Measurements from ENCODE around the gene ADAM10.

GRCh38 chr15:58755350-58755749 lies 5.8 kb upstream of the ADAM10 start:
- TF ChIP-seq ZNF707 (tag by site-specific recombination; IDR thresholded peaks at IDR 0.05) (no peak), ZNF600 (tag by site-specific recombination; IDR thresholded peaks at IDR 0.05) (no peak), TCF7L2 (IDR thresholded peaks at IDR 0.05; ENCODE audit: borderline replicate concordance, low read depth, low read length) (no peak), ZNF274 (IDR thresholded peaks at IDR 0.05; ENCODE audit: low read length) (no peak), ZNF274 (tag by site-specific recombination; IDR thresholded peaks at IDR 0.05; ENCODE audit: borderline replicate concordance) (no peak), PATZ1 (tag by site-specific recombination; IDR thresholded peaks at IDR 0.05) (no peak), SETDB1 (IDR thresholded peaks at IDR 0.05; ENCODE audit: insufficient read length, low read length) (no peak), ZNF19 (tag by site-specific recombination; IDR thresholded peaks at IDR 0.05; ENCODE audit: low read depth) (no peak), MZF1 (tag by site-specific recombination; IDR thresholded peaks at IDR 0.05; ENCODE audit: borderline replicate concordance) (no peak)
- TF ChIP-seq, protein P1, sequence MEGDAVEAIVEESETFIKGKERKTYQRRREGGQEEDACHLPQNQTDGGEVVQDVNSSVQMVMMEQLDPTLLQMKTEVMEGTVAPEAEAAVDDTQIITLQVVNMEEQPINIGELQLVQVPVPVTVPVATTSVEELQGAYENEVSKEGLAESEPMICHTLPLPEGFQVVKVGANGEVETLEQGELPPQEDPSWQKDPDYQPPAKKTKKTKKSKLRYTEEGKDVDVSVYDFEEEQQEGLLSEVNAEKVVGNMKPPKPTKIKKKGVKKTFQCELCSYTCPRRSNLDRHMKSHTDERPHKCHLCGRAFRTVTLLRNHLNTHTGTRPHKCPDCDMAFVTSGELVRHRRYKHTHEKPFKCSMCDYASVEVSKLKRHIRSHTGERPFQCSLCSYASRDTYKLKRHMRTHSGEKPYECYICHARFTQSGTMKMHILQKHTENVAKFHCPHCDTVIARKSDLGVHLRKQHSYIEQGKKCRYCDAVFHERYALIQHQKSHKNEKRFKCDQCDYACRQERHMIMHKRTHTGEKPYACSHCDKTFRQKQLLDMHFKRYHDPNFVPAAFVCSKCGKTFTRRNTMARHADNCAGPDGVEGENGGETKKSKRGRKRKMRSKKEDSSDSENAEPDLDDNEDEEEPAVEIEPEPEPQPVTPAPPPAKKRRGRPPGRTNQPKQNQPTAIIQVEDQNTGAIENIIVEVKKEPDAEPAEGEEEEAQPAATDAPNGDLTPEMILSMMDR (tag by site-specific recombination; IDR thresholded peaks at IDR 0.05) = no peak
- TF ChIP-seq, protein P2, sequence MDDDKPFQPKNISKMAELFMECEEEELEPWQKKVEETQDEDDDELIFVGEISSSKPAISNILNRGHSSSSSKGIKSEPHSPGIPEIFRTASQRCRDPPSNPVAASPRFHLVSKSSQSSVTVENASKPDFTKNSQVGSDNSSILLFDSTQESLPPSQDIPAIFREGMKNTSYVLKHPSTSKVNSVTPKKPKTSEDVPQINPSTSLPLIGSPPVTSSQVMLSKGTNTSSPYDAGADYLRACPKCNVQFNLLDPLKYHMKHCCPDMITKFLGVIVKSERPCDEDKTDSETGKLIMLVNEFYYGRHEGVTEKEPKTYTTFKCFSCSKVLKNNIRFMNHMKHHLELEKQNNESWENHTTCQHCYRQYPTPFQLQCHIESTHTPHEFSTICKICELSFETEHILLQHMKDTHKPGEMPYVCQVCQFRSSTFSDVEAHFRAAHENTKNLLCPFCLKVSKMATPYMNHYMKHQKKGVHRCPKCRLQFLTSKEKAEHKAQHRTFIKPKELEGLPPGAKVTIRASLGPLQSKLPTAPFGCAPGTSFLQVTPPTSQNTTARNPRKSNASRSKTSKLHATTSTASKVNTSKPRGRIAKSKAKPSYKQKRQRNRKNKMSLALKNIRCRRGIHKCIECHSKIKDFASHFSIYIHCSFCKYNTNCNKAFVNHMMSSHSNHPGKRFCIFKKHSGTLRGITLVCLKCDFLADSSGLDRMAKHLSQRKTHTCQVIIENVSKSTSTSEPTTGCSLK (tag by site-specific recombination; IDR thresholded peaks at IDR 0.05) = no peak

Data from HEK293 (cell line).